ENCODE measurements around the gene GRK4. TPM values are rescaled to one million over a fixed set of nuclear protein-coding genes. Genes with fewer than 3 reads are reported as not detected.
A peak's percentile ranks its signal among the peaks of the same experiment; 100 is the strongest.

GRK4 gene
- total and polyA plus RNA-seq, 4 donors = 1.0 to 2.2 (median 1.8) TPM

DNA sequence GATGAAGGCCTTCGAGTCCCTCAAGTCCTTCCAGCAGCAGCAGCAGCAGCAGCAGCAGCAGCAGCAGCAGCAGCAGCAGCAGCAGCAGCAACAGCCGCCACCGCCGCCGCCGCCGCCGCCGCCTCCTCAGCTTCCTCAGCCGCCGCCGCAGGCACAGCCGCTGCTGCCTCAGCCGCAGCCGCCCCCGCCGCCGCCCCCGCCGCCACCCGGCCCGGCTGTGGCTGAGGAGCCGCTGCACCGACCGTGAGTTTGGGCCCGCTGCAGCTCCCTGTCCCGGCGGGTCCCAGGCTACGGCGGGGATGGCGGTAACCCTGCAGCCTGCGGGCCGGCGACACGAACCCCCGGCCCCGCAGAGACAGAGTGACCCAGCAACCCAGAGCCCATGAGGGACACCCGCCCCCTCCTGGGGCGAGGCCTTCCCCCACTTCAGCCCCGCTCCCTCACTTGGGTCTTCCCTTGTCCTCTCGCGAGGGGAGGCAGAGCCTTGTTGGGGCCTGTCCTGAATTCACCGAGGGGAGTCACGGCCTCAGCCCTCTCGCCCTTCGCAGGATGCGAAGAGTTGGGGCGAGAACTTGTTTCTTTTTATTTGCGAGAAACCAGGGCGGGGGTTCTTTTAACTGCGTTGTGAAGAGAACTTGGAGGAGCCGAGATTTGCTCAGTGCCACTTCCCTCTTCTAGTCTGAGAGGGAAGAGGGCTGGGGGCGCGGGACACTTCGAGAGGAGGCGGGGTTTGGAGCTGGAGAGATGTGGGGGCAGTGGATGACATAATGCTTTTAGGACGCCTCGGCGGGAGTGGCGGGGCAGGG is 111.7 kb downstream of the GRK4 start (continued):
- TF ChIP-seq, protein P1, sequence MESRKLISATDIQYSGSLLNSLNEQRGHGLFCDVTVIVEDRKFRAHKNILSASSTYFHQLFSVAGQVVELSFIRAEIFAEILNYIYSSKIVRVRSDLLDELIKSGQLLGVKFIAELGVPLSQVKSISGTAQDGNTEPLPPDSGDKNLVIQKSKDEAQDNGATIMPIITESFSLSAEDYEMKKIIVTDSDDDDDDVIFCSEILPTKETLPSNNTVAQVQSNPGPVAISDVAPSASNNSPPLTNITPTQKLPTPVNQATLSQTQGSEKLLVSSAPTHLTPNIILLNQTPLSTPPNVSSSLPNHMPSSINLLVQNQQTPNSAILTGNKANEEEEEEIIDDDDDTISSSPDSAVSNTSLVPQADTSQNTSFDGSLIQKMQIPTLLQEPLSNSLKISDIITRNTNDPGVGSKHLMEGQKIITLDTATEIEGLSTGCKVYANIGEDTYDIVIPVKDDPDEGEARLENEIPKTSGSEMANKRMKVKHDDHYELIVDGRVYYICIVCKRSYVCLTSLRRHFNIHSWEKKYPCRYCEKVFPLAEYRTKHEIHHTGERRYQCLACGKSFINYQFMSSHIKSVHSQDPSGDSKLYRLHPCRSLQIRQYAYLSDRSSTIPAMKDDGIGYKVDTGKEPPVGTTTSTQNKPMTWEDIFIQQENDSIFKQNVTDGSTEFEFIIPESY (IDR thresholded peaks at IDR 0.05) = no peak
- TF ChIP-seq EGR1 (IDR thresholded peaks at IDR 0.05; ENCODE audit: low read depth in 2 of 2) (no peak), MAX (IDR thresholded peaks at IDR 0.05) (no peak), FOXA1 (IDR thresholded peaks at IDR 0.05) (no peak), ATF3 (IDR thresholded peaks at IDR 0.05) (no peak), FOXA2 (IDR thresholded peaks at IDR 0.05) (no peak), SP1 (IDR thresholded peaks at IDR 0.05) (no peak)

GRCh38 chr4:3075652-3075981 is 112.2 kb downstream of the GRK4 start:
- H3K4me1 ChIP-seq (ENCODE audit: control insufficient read depth in 4 of 4, insufficient read depth in 4 of 4, low read length in 3 of 4) = peaks cover 7 to 41% (median 30%) of the 10 kb centered on the region in 4 donors

DNA sequence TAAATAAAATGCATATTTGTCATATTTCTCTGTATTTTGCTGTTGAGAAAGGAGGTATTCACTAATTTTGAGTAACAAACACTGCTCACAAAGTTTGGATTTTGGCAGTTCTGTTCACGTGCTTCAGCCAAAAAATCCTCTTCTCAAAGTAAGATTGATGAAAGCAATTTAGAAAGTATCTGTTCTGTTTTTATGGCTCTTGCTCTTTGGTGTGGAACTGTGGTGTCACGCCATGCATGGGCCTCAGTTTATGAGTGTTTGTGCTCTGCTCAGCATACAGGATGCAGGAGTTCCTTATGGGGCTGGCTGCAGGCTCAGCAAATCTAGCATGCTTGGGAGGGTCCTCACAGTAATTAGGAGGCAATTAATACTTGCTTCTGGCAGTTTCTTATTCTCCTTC is 114.4 kb downstream of the GRK4 start:
- TF ChIP-seq RAD21 (IDR thresholded peaks at IDR 0.05) = no peak
- no peaks in the 10 kb centered on the region for H3K27me3 ChIP-seq (ENCODE audit: control insufficient read depth in 4 of 4, insufficient read depth in 4 of 4, low read length in 3 of 4)
- DNase-seq (ENCODE audit: low spot score) = no peak
- no peaks in the 10 kb centered on the region for H3K9me3 ChIP-seq (ENCODE audit: control insufficient read depth in 4 of 4, low read length in 3 of 4)
- H3K9ac ChIP-seq (ENCODE audit: low read depth in 1 of 2, low read length in 2 of 2) = no peak overlapping the region
- no peak overlapping the region for H3K4me3 ChIP-seq (ENCODE audit: low read depth in 1 of 3, low read length in 3 of 3)
- 77% methylated on average over 2 of the region's 2 CpGs for WGBS
- no peak overlapping the region for H3K27ac ChIP-seq (ENCODE audit: low read depth in 1 of 2, low read length in 2 of 2)
- H3K36me3 ChIP-seq (ENCODE audit: control insufficient read depth in 4 of 4, insufficient read depth in 3 of 4, low read depth in 1 of 4, low read length in 3 of 4) = no peaks in the 10 kb centered on the region
- peaks cover 5 to 26% (median 18%) of the 10 kb centered on the region in 4 donors for H3K4me1 ChIP-seq (ENCODE audit: control insufficient read depth in 4 of 4, insufficient read depth in 4 of 4, low read length in 3 of 4)

More at GRCh38 chr4:3075652-3075981, 112.2 kb downstream of the GRK4 start:
- peak overlapping the region; percentile 80 to 89 for H3K9ac ChIP-seq (ENCODE audit: low read depth in 1 of 2, low read length in 2 of 2)
- no peaks in the 10 kb centered on the region for H3K9me3 ChIP-seq (ENCODE audit: control insufficient read depth in 4 of 4, low read length in 3 of 4)
- no peaks in the 10 kb centered on the region for H3K36me3 ChIP-seq (ENCODE audit: control insufficient read depth in 4 of 4, insufficient read depth in 3 of 4, low read depth in 1 of 4, low read length in 3 of 4)
- DNase-seq (ENCODE audit: low spot score) = no peak
- TF ChIP-seq EGR1 (IDR thresholded peaks at IDR 0.05; ENCODE audit: low read depth in 2 of 2) (no peak), SP1 (IDR thresholded peaks at IDR 0.05) (no peak)
- peak overlapping the region; percentile 94 to 97 for H3K27ac ChIP-seq (ENCODE audit: low read depth in 1 of 2, low read length in 2 of 2)
- H3K4me3 ChIP-seq (ENCODE audit: low read depth in 1 of 3, low read length in 3 of 3) = peak overlapping the region in 2 of 3 donors; percentile 31 to 52
- H3K27me3 ChIP-seq (ENCODE audit: control insufficient read depth in 4 of 4, insufficient read depth in 4 of 4, low read length in 3 of 4) = no peaks in the 10 kb centered on the region
- under 1% methylated on average over 8 of the region's 8 CpGs for WGBS

DNA sequence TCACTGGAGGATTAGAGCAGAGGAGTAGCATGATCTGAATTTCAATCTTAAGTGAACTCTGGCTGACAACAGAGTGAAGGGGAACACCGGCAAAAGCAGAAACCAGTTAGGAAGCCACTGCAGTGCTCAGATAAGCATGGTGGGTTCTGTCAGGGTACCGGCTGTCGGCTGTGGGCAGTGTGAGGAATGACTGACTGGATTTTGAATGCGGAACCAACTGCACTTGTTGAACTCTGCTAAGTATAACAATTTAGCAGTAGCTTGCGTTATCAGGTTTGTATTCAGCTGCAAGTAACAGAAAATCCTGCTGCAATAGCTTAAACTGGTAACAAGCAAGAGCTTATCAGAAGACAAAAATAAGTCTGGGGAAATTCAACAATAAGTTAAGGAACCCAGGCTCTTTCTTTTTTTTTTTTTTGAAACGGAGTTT is 116.3 kb downstream of the GRK4 start:
- H3K9me3 ChIP-seq (ENCODE audit: control insufficient read depth in 4 of 4, low read length in 3 of 4) = no peaks in the 10 kb centered on the region
- DNase-seq (ENCODE audit: low spot score) = no peak
- H3K27me3 ChIP-seq (ENCODE audit: control insufficient read depth in 4 of 4, insufficient read depth in 4 of 4, low read length in 3 of 4) = no peaks in the 10 kb centered on the region
- WGBS = 79% methylated on average over 6 of the region's 6 CpGs
- no peak overlapping the region for H3K27ac ChIP-seq (ENCODE audit: low read depth in 1 of 2, low read length in 2 of 2)
- H3K4me3 ChIP-seq (ENCODE audit: low read depth in 1 of 3, low read length in 3 of 3) = no peak overlapping the region
- peaks cover 0 to 18% (median 12%) of the 10 kb centered on the region in 4 donors for H3K4me1 ChIP-seq (ENCODE audit: control insufficient read depth in 4 of 4, insufficient read depth in 4 of 4, low read length in 3 of 4)
- no peak overlapping the region for H3K9ac ChIP-seq (ENCODE audit: low read depth in 1 of 2, low read length in 2 of 2)
- H3K36me3 ChIP-seq (ENCODE audit: control insufficient read depth in 4 of 4, insufficient read depth in 3 of 4, low read depth in 1 of 4, low read length in 3 of 4) = no peaks in the 10 kb centered on the region
- TF ChIP-seq MAX (IDR thresholded peaks at IDR 0.05) = no peak
- no peak for TF ChIP-seq RXRA (IDR thresholded peaks at IDR 0.05)
- TF ChIP-seq, protein P2, sequence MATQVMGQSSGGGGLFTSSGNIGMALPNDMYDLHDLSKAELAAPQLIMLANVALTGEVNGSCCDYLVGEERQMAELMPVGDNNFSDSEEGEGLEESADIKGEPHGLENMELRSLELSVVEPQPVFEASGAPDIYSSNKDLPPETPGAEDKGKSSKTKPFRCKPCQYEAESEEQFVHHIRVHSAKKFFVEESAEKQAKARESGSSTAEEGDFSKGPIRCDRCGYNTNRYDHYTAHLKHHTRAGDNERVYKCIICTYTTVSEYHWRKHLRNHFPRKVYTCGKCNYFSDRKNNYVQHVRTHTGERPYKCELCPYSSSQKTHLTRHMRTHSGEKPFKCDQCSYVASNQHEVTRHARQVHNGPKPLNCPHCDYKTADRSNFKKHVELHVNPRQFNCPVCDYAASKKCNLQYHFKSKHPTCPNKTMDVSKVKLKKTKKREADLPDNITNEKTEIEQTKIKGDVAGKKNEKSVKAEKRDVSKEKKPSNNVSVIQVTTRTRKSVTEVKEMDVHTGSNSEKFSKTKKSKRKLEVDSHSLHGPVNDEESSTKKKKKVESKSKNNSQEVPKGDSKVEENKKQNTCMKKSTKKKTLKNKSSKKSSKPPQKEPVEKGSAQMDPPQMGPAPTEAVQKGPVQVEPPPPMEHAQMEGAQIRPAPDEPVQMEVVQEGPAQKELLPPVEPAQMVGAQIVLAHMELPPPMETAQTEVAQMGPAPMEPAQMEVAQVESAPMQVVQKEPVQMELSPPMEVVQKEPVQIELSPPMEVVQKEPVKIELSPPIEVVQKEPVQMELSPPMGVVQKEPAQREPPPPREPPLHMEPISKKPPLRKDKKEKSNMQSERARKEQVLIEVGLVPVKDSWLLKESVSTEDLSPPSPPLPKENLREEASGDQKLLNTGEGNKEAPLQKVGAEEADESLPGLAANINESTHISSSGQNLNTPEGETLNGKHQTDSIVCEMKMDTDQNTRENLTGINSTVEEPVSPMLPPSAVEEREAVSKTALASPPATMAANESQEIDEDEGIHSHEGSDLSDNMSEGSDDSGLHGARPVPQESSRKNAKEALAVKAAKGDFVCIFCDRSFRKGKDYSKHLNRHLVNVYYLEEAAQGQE (IDR thresholded peaks at IDR 0.05) = no peak
- no peak for TF ChIP-seq HNF4A (conservative IDR thresholded peaks at IDR 0.05)
- no peak for TF ChIP-seq EGR1 (IDR thresholded peaks at IDR 0.05; ENCODE audit: low read depth in 2 of 2)
- TF ChIP-seq FOXA2 (IDR thresholded peaks at IDR 0.05) = no peak
- no peak for TF ChIP-seq RAD21 (IDR thresholded peaks at IDR 0.05)
- TF ChIP-seq NR2F2 (IDR thresholded peaks at IDR 0.05) = no peak
- TF ChIP-seq CTCF (IDR thresholded peaks at IDR 0.05; ENCODE audit: low read depth, low read length, missing input control) = no peak
- no peak for TF ChIP-seq JUND (IDR thresholded peaks at IDR 0.05)
- no peak for TF ChIP-seq YY1 (IDR thresholded peaks at IDR 0.05)
- TF ChIP-seq TAF1 (conservative IDR thresholded peaks at IDR 0.05) = no peak
- no peak for TF ChIP-seq ATF3 (IDR thresholded peaks at IDR 0.05)

Measured in liver (tissue), 9 donors.